Measurements from ENCODE around the gene GSG1.

Gene GSG1

DNA sequence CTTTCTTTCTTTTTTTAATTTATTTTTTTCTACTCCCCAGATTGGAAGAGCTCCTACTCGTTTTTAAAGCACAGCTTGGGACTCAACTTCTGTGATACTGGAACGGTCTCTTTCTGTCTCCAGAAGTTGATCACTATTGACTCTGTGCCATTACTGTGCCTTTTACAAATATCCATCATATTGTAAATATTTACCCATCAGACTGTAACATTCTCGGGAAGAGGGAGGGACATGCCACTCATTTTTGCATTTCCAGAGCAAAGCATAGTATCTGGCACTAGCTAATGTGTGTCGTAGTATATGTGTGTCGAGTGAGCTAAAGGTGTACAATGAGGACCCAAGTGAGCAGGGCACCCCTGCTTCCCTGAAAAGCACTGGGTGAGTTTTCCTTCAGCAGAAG is 24.0 kb upstream of the GSG1 start:
- TF ChIP-seq, protein P1, sequence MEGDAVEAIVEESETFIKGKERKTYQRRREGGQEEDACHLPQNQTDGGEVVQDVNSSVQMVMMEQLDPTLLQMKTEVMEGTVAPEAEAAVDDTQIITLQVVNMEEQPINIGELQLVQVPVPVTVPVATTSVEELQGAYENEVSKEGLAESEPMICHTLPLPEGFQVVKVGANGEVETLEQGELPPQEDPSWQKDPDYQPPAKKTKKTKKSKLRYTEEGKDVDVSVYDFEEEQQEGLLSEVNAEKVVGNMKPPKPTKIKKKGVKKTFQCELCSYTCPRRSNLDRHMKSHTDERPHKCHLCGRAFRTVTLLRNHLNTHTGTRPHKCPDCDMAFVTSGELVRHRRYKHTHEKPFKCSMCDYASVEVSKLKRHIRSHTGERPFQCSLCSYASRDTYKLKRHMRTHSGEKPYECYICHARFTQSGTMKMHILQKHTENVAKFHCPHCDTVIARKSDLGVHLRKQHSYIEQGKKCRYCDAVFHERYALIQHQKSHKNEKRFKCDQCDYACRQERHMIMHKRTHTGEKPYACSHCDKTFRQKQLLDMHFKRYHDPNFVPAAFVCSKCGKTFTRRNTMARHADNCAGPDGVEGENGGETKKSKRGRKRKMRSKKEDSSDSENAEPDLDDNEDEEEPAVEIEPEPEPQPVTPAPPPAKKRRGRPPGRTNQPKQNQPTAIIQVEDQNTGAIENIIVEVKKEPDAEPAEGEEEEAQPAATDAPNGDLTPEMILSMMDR (IDR thresholded peaks at IDR 0.05; ENCODE audit: insufficient read depth, low read length, poor library complexity, severe bottlenecking), result no peak
- Histone ChIP-seq H3K4me3 (replicated peaks; ENCODE audit: low read depth, low read length) (no peak overlapping the region), H3K27me3 (replicated peaks; ENCODE audit: control insufficient read depth, insufficient read depth, low read length) (no peaks in the 10 kb centered on the region; the same call in 1 of the 2 replicates), H3K36me3 (ENCODE audit: control insufficient read depth, insufficient read depth, low read length) (no peaks in the 10 kb centered on the region)
- DNase-seq (ENCODE audit: extremely low read depth, insufficient read length), result no peak

DNA sequence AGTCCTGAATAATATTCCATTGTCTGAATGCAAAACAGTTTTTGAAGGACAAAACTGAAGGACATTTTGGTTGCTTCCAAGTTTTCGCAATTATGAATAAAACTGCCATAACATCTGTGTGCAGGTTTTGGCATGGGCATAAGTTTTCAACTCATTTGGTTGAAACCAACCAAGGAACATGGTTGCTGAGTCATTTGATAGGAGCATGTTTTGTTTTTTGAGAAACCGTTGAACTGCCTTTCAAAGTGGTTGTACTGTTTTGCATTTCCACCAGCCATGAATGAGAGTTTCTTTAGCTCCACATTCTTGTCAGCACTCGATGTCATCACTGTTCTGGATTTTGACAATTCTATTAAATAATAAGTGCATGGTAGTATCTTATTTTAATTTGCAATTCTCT is 23.0 kb upstream of the GSG1 start:
- no peak for DNase-seq (ENCODE audit: extremely low read depth, insufficient read length)
- TF ChIP-seq, protein P1 (IDR thresholded peaks at IDR 0.05; ENCODE audit: insufficient read depth, low read length, poor library complexity, severe bottlenecking), result no peak

DNA sequence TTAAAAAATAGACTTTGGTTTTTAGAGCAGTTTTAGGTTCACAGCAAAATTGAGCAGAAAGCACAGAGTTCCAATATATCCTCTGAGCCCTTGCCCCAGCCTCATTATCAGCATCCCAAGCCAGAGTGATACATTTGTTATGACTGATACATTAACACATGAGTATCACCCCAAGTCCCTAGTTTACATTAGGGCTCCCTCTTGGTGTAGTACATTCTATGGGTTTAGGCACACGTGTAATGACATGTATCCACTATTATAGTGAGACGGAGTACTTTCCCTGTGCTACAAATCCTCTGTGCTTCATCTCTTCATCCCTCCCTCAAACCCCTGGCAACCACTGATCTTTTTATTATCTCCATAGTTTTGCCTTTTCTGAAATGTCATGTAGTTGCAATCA is 22.5 kb upstream of the GSG1 start:
- TF ChIP-seq, protein P1 (IDR thresholded peaks at IDR 0.05; ENCODE audit: insufficient read depth, low read length, poor library complexity, severe bottlenecking), result no peak
- DNase-seq (ENCODE audit: extremely low read depth, insufficient read length), result no peak
- Histone ChIP-seq H3K36me3 (ENCODE audit: control insufficient read depth, insufficient read depth, low read length) (no peaks in the 10 kb centered on the region), H3K27me3 (replicated peaks; ENCODE audit: control insufficient read depth, insufficient read depth, low read length) (no peaks in the 10 kb centered on the region; the same call in 1 of the 2 replicates), H3K4me3 (replicated peaks; ENCODE audit: low read depth, low read length) (no peak overlapping the region)

More for the DNA sequence above, 23.0 kb upstream of the GSG1 start:
- Histone ChIP-seq H3K27me3 (replicated peaks; ENCODE audit: control insufficient read depth, insufficient read depth, low read length) (no peaks in the 10 kb centered on the region; the same call in 1 of the 2 replicates), H3K4me3 (replicated peaks; ENCODE audit: low read depth, low read length) (no peak overlapping the region), H3K36me3 (ENCODE audit: control insufficient read depth, insufficient read depth, low read length) (no peaks in the 10 kb centered on the region)

DNA sequence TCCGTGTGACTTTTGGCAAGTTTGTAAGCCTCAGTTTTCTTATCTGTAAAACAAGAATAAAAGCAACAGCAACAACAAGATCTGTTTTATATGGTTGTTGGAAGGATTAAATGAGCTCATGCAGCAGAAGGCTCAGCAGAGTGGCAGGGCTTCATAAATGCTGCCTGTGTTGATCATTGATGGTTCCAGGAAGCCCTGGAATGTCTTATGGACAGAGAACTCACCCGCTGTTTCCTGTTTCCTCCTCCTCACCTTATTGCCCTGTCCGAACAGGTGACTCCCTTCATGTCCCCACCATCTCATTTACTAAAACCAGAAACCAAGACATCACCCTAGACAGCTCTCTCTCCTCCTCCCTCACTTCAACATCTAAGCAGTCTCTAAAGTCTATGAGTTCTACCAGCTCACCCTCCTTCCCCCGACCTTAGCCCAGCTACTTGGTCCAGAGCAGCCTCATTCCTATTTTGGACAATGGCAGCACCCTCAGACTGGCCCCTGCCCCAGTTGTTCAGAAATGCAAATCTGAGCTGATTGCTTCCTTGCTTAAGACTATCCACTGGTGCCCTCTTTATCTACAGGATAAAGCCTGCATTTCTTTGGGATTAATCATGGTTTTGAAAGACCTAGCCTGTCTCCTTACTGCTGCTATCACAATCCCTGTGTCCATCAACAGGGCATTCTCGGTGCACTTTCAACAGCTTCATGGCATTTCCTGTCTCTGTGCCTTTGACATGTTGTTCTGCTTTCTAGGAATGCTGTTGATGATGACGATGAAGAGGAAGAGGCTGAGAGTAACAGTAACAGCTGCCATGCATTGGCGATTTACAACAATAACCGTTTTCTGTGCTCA is 21.4 kb upstream of the GSG1 start:
- DNase-seq (ENCODE audit: extremely low read depth, insufficient read length), result no peak
- Histone ChIP-seq H3K4me3 (replicated peaks; ENCODE audit: low read depth, low read length) (no peak overlapping the region), H3K36me3 (ENCODE audit: control insufficient read depth, insufficient read depth, low read length) (no peaks in the 10 kb centered on the region), H3K27me3 (replicated peaks; ENCODE audit: control insufficient read depth, insufficient read depth, low read length) (no peaks in the 10 kb centered on the region; the same call in none of the 2 replicates)
- TF ChIP-seq, protein P1 (IDR thresholded peaks at IDR 0.05; ENCODE audit: insufficient read depth, low read length, poor library complexity, severe bottlenecking), result no peak

DNA sequence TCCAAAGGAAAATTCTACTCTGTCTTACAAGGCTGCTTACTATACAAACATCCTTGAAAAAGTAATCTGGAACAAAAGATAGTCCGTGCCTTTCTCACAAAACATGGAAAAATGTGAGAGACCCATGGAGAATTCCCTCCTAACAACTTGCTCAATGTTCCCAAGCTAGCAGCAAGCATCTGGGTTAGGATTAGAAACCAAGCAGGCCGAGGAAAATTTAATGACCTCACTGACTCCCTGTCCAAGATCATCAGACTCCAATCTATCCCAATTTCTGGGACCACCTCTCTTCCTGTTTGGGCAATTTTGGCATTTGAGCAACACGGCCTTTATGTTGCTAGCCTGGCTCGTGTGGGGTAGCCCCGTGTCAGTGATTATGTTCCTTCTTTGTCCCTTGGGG is 18.1 kb upstream of the GSG1 start:
- DNase-seq (ENCODE audit: extremely low read depth, insufficient read length), result no peak
- H3K4me3 ChIP-seq (replicated peaks; ENCODE audit: low read depth, low read length), result no peak overlapping the region
- H3K27me3 ChIP-seq (replicated peaks; ENCODE audit: control insufficient read depth, insufficient read depth, low read length), result no peaks in the 10 kb centered on the region; the same call in none of the 2 replicates
- no peaks in the 10 kb centered on the region for H3K36me3 ChIP-seq (ENCODE audit: control insufficient read depth, insufficient read depth, low read length)
- TF ChIP-seq, protein P1 (IDR thresholded peaks at IDR 0.05; ENCODE audit: insufficient read depth, low read length, poor library complexity, severe bottlenecking), result no peak

Measured in GM06990 (cell line).